ENCODE results near the gene KLHDC3. TPM values are rescaled to one million over a fixed set of nuclear protein-coding genes. Genes with fewer than 3 reads are reported as not detected.

KLHDC3 gene
- total and polyA plus RNA-seq, 9 of the 15 experiments (the other 6 are each of a cell fraction or from before 2014, with no cell fraction given) = 4.5 to 171 (median 107) TPM

- TF ChIP-seq HINFP (tag; conservative IDR thresholded peaks at IDR 0.05; ENCODE audit: low read depth) (peak; percentile 96), ZBTB5 (IDR thresholded peaks at IDR 0.05) (peak; percentile 92), NCOA6 (IDR thresholded peaks at IDR 0.05) (no peak), NR2C2 (CRISPR knock-in tag; IDR thresholded peaks at IDR 0.05) (no peak), NR2C2 (tag; IDR thresholded peaks at IDR 0.05) (peak; percentile 70; the same call in 1 of the 2 replicates), SOX6 (IDR thresholded peaks at IDR 0.05) (peak; percentile 70; the same call in 1 of the 2 replicates), CHD1 (IDR thresholded peaks at IDR 0.05; ENCODE audit: low read length) (peak; percentile 86), ERF (CRISPR knock-in tag; IDR thresholded peaks at IDR 0.05) (peak; percentile 99), CHD4 (IDR thresholded peaks at IDR 0.05; ENCODE audit: insufficient read depth, insufficient replicate concordance, low read depth, low read length, poor library complexity, severe bottlenecking) (no peak), FOXP1 (CRISPR knock-in tag; IDR thresholded peaks at IDR 0.05) (peak; percentile 89), TBP (optimal IDR thresholded peaks at IDR 0.05; ENCODE audit: low read depth, low read length) (peak; percentile 69), CEBPG (CRISPR knock-in tag; IDR thresholded peaks at IDR 0.05) (0 out of 2 replicates have a peak, but pooled peaks have one; percentile 40), CEBPG (tag; conservative IDR thresholded peaks at IDR 0.05 in 1 of 2, IDR thresholded peaks at IDR 0.05 in 1 of 2) (no peak), TRIM28 (IDR thresholded peaks at IDR 0.05) (peak; percentile 40; the same call in 1 of the 2 replicates), PHF20 (IDR thresholded peaks at IDR 0.05; ENCODE audit: partially characterized antibody) (peak; percentile 74), XRCC3 (IDR thresholded peaks at IDR 0.05) (no peak), ZNF511 (CRISPR knock-in tag; IDR thresholded peaks at IDR 0.05) (peak; percentile 87; the same call in 1 of the 2 replicates)
- TF ChIP-seq, protein P1, sequence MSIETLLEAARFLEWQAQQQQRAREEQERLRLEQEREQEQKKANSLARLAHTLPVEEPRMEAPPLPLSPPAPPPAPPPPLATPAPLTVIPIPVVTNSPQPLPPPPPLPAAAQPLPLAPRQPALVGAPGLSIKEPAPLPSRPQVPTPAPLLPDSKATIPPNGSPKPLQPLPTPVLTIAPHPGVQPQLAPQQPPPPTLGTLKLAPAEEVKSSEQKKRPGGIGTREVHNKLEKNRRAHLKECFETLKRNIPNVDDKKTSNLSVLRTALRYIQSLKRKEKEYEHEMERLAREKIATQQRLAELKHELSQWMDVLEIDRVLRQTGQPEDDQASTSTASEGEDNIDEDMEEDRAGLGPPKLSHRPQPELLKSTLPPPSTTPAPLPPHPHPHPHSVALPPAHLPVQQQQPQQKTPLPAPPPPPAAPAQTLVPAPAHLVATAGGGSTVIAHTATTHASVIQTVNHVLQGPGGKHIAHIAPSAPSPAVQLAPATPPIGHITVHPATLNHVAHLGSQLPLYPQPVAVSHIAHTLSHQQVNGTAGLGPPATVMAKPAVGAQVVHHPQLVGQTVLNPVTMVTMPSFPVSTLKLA (conservative IDR thresholded peaks at IDR 0.05) = peak; percentile 67 to 84
- TF ChIP-seq, protein P2, sequence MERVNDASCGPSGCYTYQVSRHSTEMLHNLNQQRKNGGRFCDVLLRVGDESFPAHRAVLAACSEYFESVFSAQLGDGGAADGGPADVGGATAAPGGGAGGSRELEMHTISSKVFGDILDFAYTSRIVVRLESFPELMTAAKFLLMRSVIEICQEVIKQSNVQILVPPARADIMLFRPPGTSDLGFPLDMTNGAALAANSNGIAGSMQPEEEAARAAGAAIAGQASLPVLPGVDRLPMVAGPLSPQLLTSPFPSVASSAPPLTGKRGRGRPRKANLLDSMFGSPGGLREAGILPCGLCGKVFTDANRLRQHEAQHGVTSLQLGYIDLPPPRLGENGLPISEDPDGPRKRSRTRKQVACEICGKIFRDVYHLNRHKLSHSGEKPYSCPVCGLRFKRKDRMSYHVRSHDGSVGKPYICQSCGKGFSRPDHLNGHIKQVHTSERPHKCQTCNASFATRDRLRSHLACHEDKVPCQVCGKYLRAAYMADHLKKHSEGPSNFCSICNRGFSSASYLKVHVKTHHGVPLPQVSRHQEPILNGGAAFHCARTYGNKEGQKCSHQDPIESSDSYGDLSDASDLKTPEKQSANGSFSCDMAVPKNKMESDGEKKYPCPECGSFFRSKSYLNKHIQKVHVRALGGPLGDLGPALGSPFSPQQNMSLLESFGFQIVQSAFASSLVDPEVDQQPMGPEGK (CRISPR knock-in tag; IDR thresholded peaks at IDR 0.05; ENCODE audit: borderline replicate concordance) = peak; percentile 83; the same call in 1 of the 2 replicates
- TF ChIP-seq, protein P3, sequence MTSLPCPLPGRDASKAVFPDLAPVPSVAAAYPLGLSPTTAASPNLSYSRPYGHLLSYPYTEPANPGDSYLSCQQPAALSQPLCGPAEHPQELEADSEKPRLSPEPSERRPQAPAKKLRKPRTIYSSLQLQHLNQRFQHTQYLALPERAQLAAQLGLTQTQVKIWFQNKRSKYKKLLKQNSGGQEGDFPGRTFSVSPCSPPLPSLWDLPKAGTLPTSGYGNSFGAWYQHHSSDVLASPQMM (CRISPR knock-in tag; IDR thresholded peaks at IDR 0.05) = no peak
Observed at GRCh38 chr6:43053545-43054205, 39.6 kb downstream of the KLHDC3 start, which contains the start of gene CUL7 (continued).
